Karpas-422 (cell line): Measurements from ENCODE around the gene ST8SIA1. TPM values are rescaled to one million over a fixed set of nuclear protein-coding genes. Genes with fewer than 3 reads are reported as not detected.

Experiments
- DNase-seq: peaks from one replicate; pipeline ENCODE4 v3.0.0-alpha.2; 2015
- H2AFZ ChIP-seq: fragments of 200-600 bp; sonication (generic); 2 replicates; pipeline ENCODE4 v1.6.1; 2014; ENCODE audit warnings: antibody characterized with exemption, low read length, mixed read lengths
- H3K27ac ChIP-seq: fragments of 200-600 bp; sonication (generic); 2 replicates; pipeline ENCODE4 v1.5.1; 2014; ENCODE audit warnings: mild to moderate bottlenecking, low read length, moderate library complexity
- H3K27me3 ChIP-seq: fragments of 200-600 bp; sonication (generic); 2 replicates; pipeline ENCODE4 v1.6.1; 2014; ENCODE audit warnings: low read length, mixed read lengths
- H3K36me3 ChIP-seq: fragments of 200-600 bp; sonication (generic); 2 replicates; pipeline ENCODE4 v1.6.1; 2014; ENCODE audit warnings: low read length, mixed read lengths; ENCODE audit not compliant: insufficient read depth
- H3K4me1 ChIP-seq: fragments of 200-600 bp; sonication (generic); 2 replicates; pipeline ENCODE4 v1.6.1; 2014; ENCODE audit warnings: mild to moderate bottlenecking, low read length, mixed read lengths
- H3K4me2 ChIP-seq: fragments of 200-600 bp; sonication (generic); 2 replicates; pipeline ENCODE4 v1.6.1; 2014; ENCODE audit warnings: low read length, low read depth, mild to moderate bottlenecking; ENCODE audit not compliant: poor library complexity, severe bottlenecking
- H3K4me3 ChIP-seq: fragments of 200-600 bp; sonication (generic); 2 replicates; pipeline ENCODE4 v1.5.1; 2014; ENCODE audit warnings: mild to moderate bottlenecking, antibody characterized with exemption, low read length, mixed read lengths
- H3K79me2 ChIP-seq: fragments of 200-600 bp; sonication (generic); 2 replicates; pipeline ENCODE4 v1.6.1; 2014; ENCODE audit warnings: mild to moderate bottlenecking, low read length, mixed read lengths
- H3K9ac ChIP-seq: fragments of 200-600 bp; sonication (generic); 2 replicates; pipeline ENCODE4 v1.6.0; 2014; ENCODE audit warnings: low read length
- H3K9me2 ChIP-seq: fragments of 200-600 bp; sonication (generic), shearing (Covaris generic); replicated peaks from 2 replicates; pipeline ENCODE4 v1.6.0; 2014; ENCODE audit warnings: mild to moderate bottlenecking, low read length, moderate library complexity; ENCODE audit not compliant: insufficient read depth
- H3K9me3 ChIP-seq: fragments of 300-700, 200-600 bp; sonication (generic); 2 replicates; pipeline ENCODE4 v1.6.1; 2014; ENCODE audit warnings: low read length, mixed read lengths
- H4K20me1 ChIP-seq: fragments of 200-600 bp; sonication (generic); 2 replicates; pipeline ENCODE4 v1.6.1; 2014; ENCODE audit warnings: mild to moderate bottlenecking, antibody characterized with exemption, low read length, low read depth; ENCODE audit not compliant: insufficient read depth
- total RNA-seq: library from RNA; depleted of rRNA; stranded (reverse); fragments of >200 nt; shearing (Covaris generic); gene quantifications from 2 replicates; pipeline ENCODE4 v1.2.3, GENCODE V29; 2014; ENCODE audit warnings: low replicate concordance

Gene ST8SIA1
- total RNA-seq, 1 experiment from 2014 or later: 4.6 TPM

DNA sequence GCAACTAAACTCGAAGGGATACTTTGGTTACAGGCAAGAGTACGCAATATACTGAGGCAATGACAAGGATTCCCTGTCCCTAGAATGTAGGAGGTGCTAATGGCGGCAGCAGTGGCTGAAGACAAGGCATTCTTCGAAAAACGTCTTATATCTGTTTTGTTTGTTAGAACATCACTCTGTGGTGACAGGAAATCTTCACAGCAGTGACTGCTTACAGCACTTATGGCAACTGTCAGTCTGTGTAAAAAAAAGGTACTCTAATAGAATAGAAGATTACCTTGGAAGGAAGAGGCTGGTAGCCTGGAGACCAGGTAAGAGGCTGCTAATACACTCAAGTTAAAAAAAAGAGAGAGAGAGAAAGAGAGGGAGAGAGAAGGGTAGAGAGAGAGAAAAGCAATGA is 131.7 kb downstream of the ST8SIA1 start:
- Histone ChIP-seq H3K4me3 (no peak overlapping the region), H3K9me2 (no peaks in the 10 kb centered on the region), H3K27ac (no peak overlapping the region), H3K4me2 (no peak overlapping the region), H2AFZ (no peak overlapping the region), H3K36me3 (no peaks in the 10 kb centered on the region), H3K9me3 (no peaks in the 10 kb centered on the region), H4K20me1 (no peaks in the 10 kb centered on the region), H3K27me3 (no peaks in the 10 kb centered on the region), H3K79me2 (no peaks in the 10 kb centered on the region), H3K9ac (no peak overlapping the region), H3K4me1 (peaks cover 15% of the 10 kb centered on the region)
- no peak for DNase-seq

DNA sequence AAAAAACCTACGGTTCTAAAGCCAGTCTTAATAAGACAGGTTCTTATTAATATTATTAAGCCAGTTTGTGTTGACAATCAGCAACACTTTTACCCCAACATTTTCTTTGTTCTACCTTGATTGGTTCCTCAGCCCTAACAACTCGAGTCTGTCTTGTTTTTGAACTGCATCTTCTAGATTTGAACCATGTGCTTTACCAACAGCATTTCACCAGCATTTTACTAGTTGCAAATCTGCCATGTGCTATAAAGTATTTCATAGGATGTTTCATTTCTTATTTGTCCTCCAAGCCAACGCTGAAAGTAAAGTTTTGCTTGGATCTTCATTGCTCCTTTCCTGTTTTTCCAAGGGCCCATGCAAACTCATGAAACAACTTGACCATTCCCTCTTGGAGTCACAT is 133.4 kb downstream of the ST8SIA1 start:
- Histone ChIP-seq H3K4me1 (peaks cover 15% of the 10 kb centered on the region), H3K9me3 (no peaks in the 10 kb centered on the region), H3K9me2 (no peaks in the 10 kb centered on the region), H3K27me3 (no peaks in the 10 kb centered on the region), H3K4me2 (peak overlapping the region; percentile 30), H2AFZ (no peak overlapping the region), H3K9ac (no peak overlapping the region), H4K20me1 (no peaks in the 10 kb centered on the region), H3K36me3 (no peaks in the 10 kb centered on the region), H3K27ac (no peak overlapping the region), H3K4me3 (no peak overlapping the region), H3K79me2 (no peaks in the 10 kb centered on the region)
- DNase-seq: no peak

DNA sequence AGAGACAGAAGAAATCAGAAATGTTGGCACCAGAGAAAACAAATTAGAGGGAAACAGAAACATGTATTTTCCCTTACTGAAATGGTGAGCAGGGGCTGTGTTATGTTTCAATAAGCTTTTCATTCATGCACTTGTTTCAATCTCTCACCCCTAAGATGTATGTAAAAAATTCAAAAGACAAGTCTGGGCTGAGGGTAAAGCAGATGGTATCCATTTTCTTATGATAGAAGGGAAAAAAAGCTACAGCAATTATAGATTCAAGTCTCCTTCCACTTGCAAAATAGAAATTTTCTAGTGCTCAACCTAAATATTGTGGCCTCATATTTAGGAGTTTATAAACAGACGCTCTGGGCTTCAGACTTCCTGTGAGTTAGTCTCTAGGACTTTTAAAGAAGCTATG is 138.3 kb downstream of the ST8SIA1 start:
- H3K9me3 ChIP-seq: no peaks in the 10 kb centered on the region
- H4K20me1 ChIP-seq: no peaks in the 10 kb centered on the region
- no peaks in the 10 kb centered on the region for H3K9me2 ChIP-seq

DNA sequence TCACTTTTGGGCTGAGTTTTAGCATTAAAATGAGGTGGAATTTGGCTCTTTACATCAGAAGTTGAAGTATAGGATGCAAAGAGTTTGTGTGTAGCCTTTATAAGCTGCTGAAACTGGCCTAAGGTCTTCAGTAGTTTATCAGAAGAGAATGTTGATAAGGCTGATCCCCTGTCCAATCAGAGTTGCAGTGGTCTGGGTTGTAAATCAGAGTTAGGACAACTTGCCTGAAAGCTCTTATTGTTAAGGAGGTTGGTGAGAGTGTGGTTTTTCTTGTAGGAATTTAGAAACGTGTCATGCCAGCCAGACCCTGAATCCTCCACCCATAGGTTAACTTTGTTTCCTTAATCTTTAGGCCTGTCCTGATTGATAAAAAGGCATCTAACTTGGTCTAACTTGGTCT is 143.5 kb downstream of the ST8SIA1 start:
- H3K36me3 ChIP-seq: no peaks in the 10 kb centered on the region
- H3K9me2 ChIP-seq: no peaks in the 10 kb centered on the region
- DNase-seq: no peak
- H3K4me1 ChIP-seq: peaks cover 3% of the 10 kb centered on the region; the same call in 1 of the 2 replicates
- no peaks in the 10 kb centered on the region for H3K27me3 ChIP-seq
- no peak overlapping the region for H3K27ac ChIP-seq
- no peaks in the 10 kb centered on the region for H3K79me2 ChIP-seq
- H3K9me3 ChIP-seq: no peaks in the 10 kb centered on the region
- no peaks in the 10 kb centered on the region for H4K20me1 ChIP-seq
- H3K9ac ChIP-seq: no peak overlapping the region
- no peak overlapping the region for H3K4me3 ChIP-seq
- H2AFZ ChIP-seq: no peak overlapping the region
- no peak overlapping the region for H3K4me2 ChIP-seq

More for the DNA sequence above, 138.3 kb downstream of the ST8SIA1 start:
- Histone ChIP-seq H3K27me3 (no peaks in the 10 kb centered on the region), H3K79me2 (no peaks in the 10 kb centered on the region), H3K4me1 (peaks cover 12% of the 10 kb centered on the region), H3K9ac (no peak overlapping the region), H2AFZ (no peak overlapping the region), H3K4me2 (no peak overlapping the region), H3K27ac (no peak overlapping the region), H3K36me3 (no peaks in the 10 kb centered on the region), H3K4me3 (no peak overlapping the region)
- no peak for DNase-seq

DNA sequence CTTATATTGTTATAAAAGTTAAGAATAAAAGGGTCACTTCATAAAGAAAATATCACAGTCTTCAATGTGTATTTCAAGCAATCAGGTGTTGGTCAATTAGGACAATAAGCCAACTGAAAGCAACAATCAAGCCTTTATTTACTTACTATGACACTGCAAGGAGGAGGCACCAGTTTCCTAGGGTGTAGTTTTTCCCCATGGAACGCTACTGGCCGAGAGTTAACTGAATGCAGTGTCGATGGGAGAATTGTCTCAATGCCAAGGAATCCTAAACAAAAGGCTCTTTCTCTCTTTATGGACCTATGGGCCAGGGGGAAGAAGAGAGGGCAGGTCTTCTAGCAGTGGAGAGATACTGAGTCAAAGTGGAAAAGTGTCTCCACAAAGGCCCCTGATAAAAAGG is 146.1 kb downstream of the ST8SIA1 start:
- H3K79me2 ChIP-seq: no peaks in the 10 kb centered on the region
- no peaks in the 10 kb centered on the region for H4K20me1 ChIP-seq
- H3K27me3 ChIP-seq: no peaks in the 10 kb centered on the region
- no peak overlapping the region for H2AFZ ChIP-seq
- H3K27ac ChIP-seq: no peak overlapping the region
- no peaks in the 10 kb centered on the region for H3K9me3 ChIP-seq
- no peaks in the 10 kb centered on the region for H3K36me3 ChIP-seq
- no peaks in the 10 kb centered on the region for H3K9me2 ChIP-seq
- H3K4me2 ChIP-seq: no peak overlapping the region
- H3K4me3 ChIP-seq: no peak overlapping the region
- H3K4me1 ChIP-seq: peaks cover 3% of the 10 kb centered on the region; the same call in 1 of the 2 replicates
- H3K9ac ChIP-seq: no peak overlapping the region
- no peak for DNase-seq

DNA sequence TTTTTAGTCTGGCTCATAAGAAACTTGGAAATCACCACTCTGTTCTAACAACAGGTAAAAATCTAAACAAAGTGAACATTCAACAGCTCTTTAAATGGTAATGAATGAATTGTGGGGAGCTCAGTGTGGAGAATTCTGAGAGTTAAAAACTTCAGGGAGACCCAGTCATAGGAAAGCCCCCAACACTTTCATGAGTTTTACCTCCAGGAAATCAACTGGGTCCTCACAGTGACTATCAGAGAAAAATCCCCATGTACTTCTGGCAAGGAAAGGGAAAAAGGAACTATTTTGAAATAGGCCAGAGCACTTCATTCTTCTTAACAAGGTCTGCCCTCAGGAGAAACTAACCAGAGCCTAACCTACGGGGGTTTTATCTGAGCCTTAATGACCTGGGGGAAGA is 153.8 kb downstream of the ST8SIA1 start:
- Histone ChIP-seq H3K4me2 (no peak overlapping the region), H2AFZ (no peak overlapping the region), H3K9ac (no peak overlapping the region), H3K79me2 (no peaks in the 10 kb centered on the region), H3K9me2 (no peaks in the 10 kb centered on the region), H3K4me3 (no peak overlapping the region), H3K27ac (no peak overlapping the region), H3K36me3 (no peaks in the 10 kb centered on the region), H3K9me3 (no peaks in the 10 kb centered on the region), H3K4me1 (no peaks in the 10 kb centered on the region), H4K20me1 (no peaks in the 10 kb centered on the region), H3K27me3 (no peaks in the 10 kb centered on the region)
- no peak for DNase-seq

DNA sequence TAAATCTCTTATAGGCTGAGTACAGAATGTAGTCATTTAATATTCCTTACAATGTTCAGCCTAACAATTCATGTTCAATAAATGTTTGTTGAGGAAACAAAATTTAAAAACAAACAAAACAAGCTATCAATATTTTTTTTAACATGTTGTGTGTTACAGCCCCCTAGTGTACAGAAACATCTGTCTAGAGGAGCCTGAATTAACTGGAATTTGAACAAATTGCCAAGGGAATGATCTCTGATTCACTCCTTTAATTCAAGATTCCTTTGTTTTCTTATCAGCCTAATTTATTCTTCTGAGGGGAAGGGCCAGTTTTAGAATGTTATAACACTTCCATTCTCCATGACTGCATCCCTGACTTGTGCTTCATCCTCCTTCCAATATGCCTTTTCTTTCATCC is 161.3 kb downstream of the ST8SIA1 start:
- Histone ChIP-seq H3K79me2 (no peaks in the 10 kb centered on the region), H3K4me2 (no peak overlapping the region), H3K4me3 (no peak overlapping the region), H2AFZ (no peak overlapping the region), H3K9me2 (no peaks in the 10 kb centered on the region), H3K9me3 (no peaks in the 10 kb centered on the region), H3K27ac (no peak overlapping the region), H4K20me1 (no peaks in the 10 kb centered on the region), H3K36me3 (no peaks in the 10 kb centered on the region), H3K27me3 (no peaks in the 10 kb centered on the region), H3K4me1 (peaks cover 13% of the 10 kb centered on the region), H3K9ac (no peak overlapping the region)
- DNase-seq: no peak

DNA sequence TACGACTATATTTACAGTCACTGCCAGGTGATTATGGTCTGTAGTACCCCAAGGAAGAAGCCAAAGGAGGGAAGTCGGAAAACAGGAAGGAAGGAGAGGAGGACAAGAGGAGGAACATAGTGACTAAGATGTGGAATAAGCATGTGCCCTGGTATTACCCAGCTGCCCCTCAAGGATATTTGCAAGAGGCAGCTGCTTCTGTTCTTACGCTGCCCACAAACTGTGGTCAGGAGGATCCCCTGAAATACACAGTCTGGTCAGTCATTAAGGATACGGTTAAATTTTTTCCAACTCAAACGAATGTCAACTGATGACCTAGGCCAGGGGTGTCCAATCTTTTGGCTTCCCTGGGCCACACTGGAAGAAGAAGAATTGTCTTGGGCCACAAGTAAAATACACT is 162.0 kb downstream of the ST8SIA1 start:
- Histone ChIP-seq H3K4me1 (peaks cover 20% of the 10 kb centered on the region), H3K9me3 (no peaks in the 10 kb centered on the region), H3K9ac (no peak overlapping the region), H4K20me1 (no peaks in the 10 kb centered on the region), H3K4me2 (no peak overlapping the region), H2AFZ (no peak overlapping the region), H3K4me3 (no peak overlapping the region), H3K79me2 (no peaks in the 10 kb centered on the region), H3K36me3 (no peaks in the 10 kb centered on the region), H3K27ac (no peak overlapping the region), H3K27me3 (no peaks in the 10 kb centered on the region), H3K9me2 (no peaks in the 10 kb centered on the region)
- DNase-seq: no peak

DNA sequence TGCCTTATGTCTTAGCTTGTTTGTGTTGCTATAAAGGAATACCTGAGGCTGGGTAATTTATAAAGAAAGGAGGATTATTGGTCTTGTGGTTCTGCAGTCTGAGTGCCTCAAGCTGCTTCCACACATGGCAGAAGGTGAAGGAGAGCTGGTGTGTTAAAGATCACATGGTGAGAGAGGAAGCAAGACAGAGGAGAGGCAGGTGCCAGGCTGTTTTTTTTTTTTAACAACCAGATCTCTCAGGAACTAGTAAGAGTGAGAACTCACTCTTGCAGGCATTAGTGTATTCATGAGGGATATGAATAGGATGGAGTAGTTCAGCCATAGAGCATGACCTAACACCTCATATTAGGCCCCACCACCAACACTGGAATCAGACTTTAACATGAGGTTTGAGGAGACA is 165.1 kb downstream of the ST8SIA1 start:
- Histone ChIP-seq H3K4me3 (no peak overlapping the region), H3K36me3 (no peaks in the 10 kb centered on the region), H3K4me1 (peaks cover 47% of the 10 kb centered on the region), H3K9me2 (no peaks in the 10 kb centered on the region), H3K27ac (no peak overlapping the region), H2AFZ (peak overlapping the region; percentile 67; the same call in 1 of the 2 replicates), H3K9me3 (no peaks in the 10 kb centered on the region), H3K79me2 (no peaks in the 10 kb centered on the region), H3K9ac (no peak overlapping the region), H4K20me1 (no peaks in the 10 kb centered on the region), H3K4me2 (no peak overlapping the region), H3K27me3 (no peaks in the 10 kb centered on the region)
- peak; percentile 68 for DNase-seq
